HEK293T (cell line): ENCODE results near the gene POLR1D.

Experiments used
- CTCF ChIA-PET: fragments of 350-600 bp; formaldehyde crosslinking; extraction: SDS; loops from one replicate; lab custom pipeline; 2021; ENCODE audit warnings: antibody characterized with exemption, inconsistent platforms; lab: Yijun Ruan, JAX
- POLR2A ChIA-PET: fragments of 350-600 bp; formaldehyde crosslinking; extraction: SDS; loops from one replicate; lab custom pipeline; 2020; ENCODE audit warnings: antibody characterized with exemption, inconsistent platforms; lab: Yijun Ruan, JAX
- DNase-seq: peaks from one replicate; pipeline ENCODE4 v3.0.0; 2012; ENCODE audit warnings: mixed read lengths; ENCODE audit errors: extremely low spot score
- ARNT ChIP-seq: fragments of 450-650 bp; IDR thresholded peaks from 2 replicates; pipeline ENCODE4 v1.6.1; 2017; ENCODE audit warnings: mild to moderate bottlenecking
- BHLHE40 ChIP-seq: fragments of 450-650 bp; IDR thresholded peaks from 2 replicates; pipeline ENCODE4 v1.6.1; 2016; ENCODE audit warnings: mild to moderate bottlenecking, moderate library complexity, borderline replicate concordance
- CTBP1 ChIP-seq: fragments of 450-650 bp; IDR thresholded peaks from 2 replicates; pipeline ENCODE4 v1.6.1; 2016; ENCODE audit warnings: borderline replicate concordance
- ELF4 ChIP-seq: fragments of 450-650 bp; IDR thresholded peaks from 2 replicates; pipeline ENCODE4 v1.6.1; 2017; ENCODE audit warnings: antibody characterized with exemption
- FOXA1 ChIP-seq: fragments of 450-650 bp; IDR thresholded peaks from 2 replicates; pipeline ENCODE4 v1.6.1; 2016; ENCODE audit warnings: mild to moderate bottlenecking
- FOXK2 ChIP-seq: fragments of 450-650 bp; IDR thresholded peaks from 2 replicates; pipeline ENCODE4 v1.6.1; 2016; ENCODE audit warnings: mild to moderate bottlenecking
- FOXM1 ChIP-seq: fragments of 450-650 bp; IDR thresholded peaks from 2 replicates; pipeline ENCODE4 v1.6.1; 2017; ENCODE audit warnings: mild to moderate bottlenecking, borderline replicate concordance
- HDGF ChIP-seq: fragments of 450-650 bp; IDR thresholded peaks from 2 replicates; pipeline ENCODE4 v1.6.1; 2017; ENCODE audit warnings: antibody characterized with exemption, borderline replicate concordance
- L3MBTL2 ChIP-seq: fragments of 450-650 bp; conservative IDR thresholded peaks from 2 replicates; pipeline ENCODE4 v1.6.1; 2016; ENCODE audit warnings: mild to moderate bottlenecking
- LEF1 ChIP-seq: fragments of 450-650 bp; IDR thresholded peaks from 2 replicates; pipeline ENCODE4 v1.6.1; 2017; ENCODE audit warnings: mild to moderate bottlenecking, borderline replicate concordance
- NFRKB ChIP-seq: fragments of 450-650 bp; IDR thresholded peaks from 2 replicates; pipeline ENCODE4 v1.6.1; 2016; ENCODE audit warnings: mild to moderate bottlenecking, moderate library complexity
- SP1 ChIP-seq: fragments of 450-650 bp; IDR thresholded peaks from 2 replicates; pipeline ENCODE4 v1.6.1; 2017
- SUZ12 ChIP-seq: fragments of 450-650 bp; IDR thresholded peaks from 2 replicates; pipeline ENCODE4 v1.6.1; 2016; ENCODE audit warnings: mild to moderate bottlenecking
- TARDBP ChIP-seq: fragments of 450-650 bp; IDR thresholded peaks from 2 replicates; pipeline ENCODE4 v1.6.1; 2016
- ZNF384 ChIP-seq: fragments of 450-650 bp; IDR thresholded peaks from 2 replicates; pipeline ENCODE4 v1.6.1; 2016
- TF ChIP-seq, protein P1 (sequence below): fragments of 450-650 bp; IDR thresholded peaks from 2 replicates; pipeline ENCODE4 v1.6.1; 2016

The POLR1D gene

DNA sequence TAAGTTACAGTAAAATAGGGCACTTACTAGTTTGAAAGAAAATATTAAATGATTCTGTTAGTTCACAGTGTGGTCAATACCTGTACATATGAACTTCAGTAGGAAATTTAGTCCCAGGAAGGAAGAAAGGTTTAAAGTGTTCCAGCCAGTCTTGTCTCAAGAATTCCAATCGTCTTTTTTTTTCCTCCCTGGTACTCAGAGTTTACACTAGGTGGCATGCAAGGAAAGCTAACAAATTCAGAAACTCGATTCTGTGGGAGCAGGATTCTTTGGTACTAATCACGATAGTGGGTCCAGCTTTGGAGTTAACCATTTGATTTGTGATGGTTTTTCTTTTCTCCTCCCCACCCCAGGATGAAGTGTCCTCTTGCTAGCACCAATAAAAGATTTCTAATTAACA, 43.6 kb downstream of the POLR1D start:
- POLR2A ChIA-PET = no interaction called here
- TF ChIP-seq, protein P1, sequence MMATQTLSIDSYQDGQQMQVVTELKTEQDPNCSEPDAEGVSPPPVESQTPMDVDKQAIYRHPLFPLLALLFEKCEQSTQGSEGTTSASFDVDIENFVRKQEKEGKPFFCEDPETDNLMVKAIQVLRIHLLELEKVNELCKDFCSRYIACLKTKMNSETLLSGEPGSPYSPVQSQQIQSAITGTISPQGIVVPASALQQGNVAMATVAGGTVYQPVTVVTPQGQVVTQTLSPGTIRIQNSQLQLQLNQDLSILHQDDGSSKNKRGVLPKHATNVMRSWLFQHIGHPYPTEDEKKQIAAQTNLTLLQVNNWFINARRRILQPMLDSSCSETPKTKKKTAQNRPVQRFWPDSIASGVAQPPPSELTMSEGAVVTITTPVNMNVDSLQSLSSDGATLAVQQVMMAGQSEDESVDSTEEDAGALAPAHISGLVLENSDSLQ = no peak
- TF ChIP-seq TARDBP = no peak
- no peak for TF ChIP-seq HDGF
- TF ChIP-seq FOXK2 = no peak
- no peak for TF ChIP-seq ARNT
- TF ChIP-seq FOXM1 = no peak
- no peak for TF ChIP-seq SUZ12
- TF ChIP-seq FOXA1 = no peak
- no peak for TF ChIP-seq CTBP1
- no peak for DNase-seq
- CTCF ChIA-PET = interaction anchor here (1.4 kb wide), 1 partner anchor 161 kb away, joined by 3 read pairs; no protein-coding TSS in a partner anchor

DNA sequence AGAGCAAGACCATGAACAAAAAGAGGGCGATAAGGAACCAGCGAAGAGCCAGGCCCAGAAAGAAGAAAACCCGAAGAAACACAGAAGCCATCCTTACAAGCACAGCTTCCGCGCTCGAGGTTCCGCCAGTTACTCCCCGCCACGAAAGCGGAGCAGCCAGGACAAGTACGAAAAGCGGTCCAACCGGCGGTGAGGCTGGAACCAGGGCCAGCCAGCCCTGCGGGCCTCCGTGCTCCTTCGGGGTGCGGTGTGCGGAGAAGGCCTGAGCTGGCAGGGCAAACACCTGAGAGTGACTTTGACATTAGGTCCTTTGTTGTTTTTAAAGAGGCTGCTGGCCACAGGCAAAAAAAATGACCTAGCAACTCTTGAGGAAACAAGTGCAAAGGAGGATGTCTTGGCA, 44.1 kb downstream of the POLR1D start:
- no peak for DNase-seq
- TF ChIP-seq ELF4 = no peak
- TF ChIP-seq ARNT = no peak
- TF ChIP-seq CTBP1 = no peak
- TF ChIP-seq ZNF384 = no peak
- TF ChIP-seq HDGF = no peak
- TF ChIP-seq FOXK2 = no peak
- TF ChIP-seq FOXM1 = no peak
- no peak for TF ChIP-seq BHLHE40
- TF ChIP-seq L3MBTL2 = no peak
- TF ChIP-seq TARDBP = no peak
- POLR2A ChIA-PET = no interaction called here
- CTCF ChIA-PET = interaction anchor here (1.4 kb wide), 1 partner anchor 161 kb away, joined by 3 read pairs; no protein-coding TSS in a partner anchor

DNA sequence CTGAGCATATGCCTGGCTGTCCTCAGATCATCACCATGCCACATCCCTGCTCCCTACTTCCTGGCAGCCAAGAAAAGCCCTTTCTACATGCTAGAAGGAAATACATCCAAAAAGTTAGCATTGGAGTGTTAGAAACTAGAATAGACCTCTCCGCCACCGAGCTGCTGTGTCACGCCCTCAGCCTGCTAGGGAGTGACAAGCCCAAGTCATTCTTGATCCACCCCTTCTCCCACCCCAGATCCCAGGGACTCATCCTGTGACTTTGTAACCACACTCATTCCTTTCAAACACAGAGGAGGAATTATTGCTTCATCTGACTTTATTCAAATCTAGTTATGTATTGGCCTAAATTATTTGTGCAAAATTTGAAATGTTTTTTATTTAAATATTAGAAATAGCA, 45.3 kb downstream of the POLR1D start:
- CTCF ChIA-PET = interaction anchor here (0.5 to 1.0 kb wide), 2 partner anchors 14 to 134 kb away, joined by 3 read pairs; no protein-coding TSS in a partner anchor
- POLR2A ChIA-PET = no interaction called here
- DNase-seq = no peak
- TF ChIP-seq L3MBTL2 (no peak), ELF4 (no peak), TARDBP (no peak), FOXK2 (no peak), LEF1 (no peak), ZNF384 (no peak), NFRKB (no peak), HDGF (no peak), SUZ12 (no peak), BHLHE40 (no peak), FOXM1 (no peak), CTBP1 (no peak), ARNT (no peak), SP1 (no peak), FOXA1 (no peak)
- TF ChIP-seq, protein P1 = no peak

GRCh38 chr13:27667946-27668345, 46.3 kb downstream of the POLR1D start:
- no peak for DNase-seq
- no peak for TF ChIP-seq ZNF384
- TF ChIP-seq FOXK2 = no peak
- TF ChIP-seq HDGF = no peak
- TF ChIP-seq L3MBTL2 = no peak
- no peak for TF ChIP-seq ARNT
- no peak for TF ChIP-seq BHLHE40
- TF ChIP-seq, protein P1 = no peak
- TF ChIP-seq CTBP1 = no peak
- no peak for TF ChIP-seq SP1
- TF ChIP-seq LEF1 = no peak
- TF ChIP-seq TARDBP = no peak
- no peak for TF ChIP-seq SUZ12
- no peak for TF ChIP-seq FOXA1
- no peak for TF ChIP-seq NFRKB
- TF ChIP-seq FOXM1 = no peak
- TF ChIP-seq ELF4 = no peak
- CTCF ChIA-PET = interaction anchor here (0.6 kb wide), 1 partner anchor 182 kb away, joined by 3 read pairs; no protein-coding TSS in a partner anchor
- POLR2A ChIA-PET = no interaction called here

DNA sequence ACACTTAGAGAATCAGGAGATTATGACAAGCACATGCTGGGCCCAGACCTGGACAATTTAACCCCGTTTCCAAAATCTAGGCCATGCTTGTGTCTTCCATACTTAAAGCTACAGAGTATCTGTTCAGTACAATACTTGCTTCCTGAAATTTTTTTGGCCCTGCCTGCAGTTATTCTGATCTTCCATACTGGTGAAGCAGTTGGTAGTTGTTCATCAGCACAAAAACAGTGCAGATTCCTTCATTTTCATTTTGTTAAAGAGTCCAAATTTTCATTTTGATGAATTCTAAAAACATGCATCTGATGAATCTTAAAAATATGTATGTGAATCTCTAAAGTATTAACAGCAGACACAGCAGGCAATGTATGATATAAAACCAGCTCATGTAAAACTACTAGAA, 49.2 kb downstream of the POLR1D start:
- ChIA-PET POLR2A (no interaction called here), CTCF (no interaction called here)
- DNase-seq = no peak
- no peak for TF ChIP-seq CTBP1
- TF ChIP-seq ZNF384 = no peak
- TF ChIP-seq SUZ12 = no peak
- TF ChIP-seq FOXA1 = no peak
- no peak for TF ChIP-seq HDGF
- TF ChIP-seq FOXK2 = no peak
- no peak for TF ChIP-seq SP1
- TF ChIP-seq L3MBTL2 = no peak
- no peak for TF ChIP-seq FOXM1
- TF ChIP-seq LEF1 = no peak
- TF ChIP-seq ARNT = no peak
- TF ChIP-seq ELF4 = no peak
- TF ChIP-seq BHLHE40 = no peak
- TF ChIP-seq, protein P1 = no peak
- no peak for TF ChIP-seq NFRKB
- no peak for TF ChIP-seq TARDBP
